ENCODE data around the gene LIN37. TPM values are rescaled to one million over a fixed set of nuclear protein-coding genes. Genes with fewer than 3 reads are reported as not detected.

LIN37 gene
- total and polyA plus RNA-seq, 2 of the 13 experiments (the other 11 are each of a cell fraction or from before 2014, with no cell fraction given), result 6.3 to 8.7 TPM

DNA sequence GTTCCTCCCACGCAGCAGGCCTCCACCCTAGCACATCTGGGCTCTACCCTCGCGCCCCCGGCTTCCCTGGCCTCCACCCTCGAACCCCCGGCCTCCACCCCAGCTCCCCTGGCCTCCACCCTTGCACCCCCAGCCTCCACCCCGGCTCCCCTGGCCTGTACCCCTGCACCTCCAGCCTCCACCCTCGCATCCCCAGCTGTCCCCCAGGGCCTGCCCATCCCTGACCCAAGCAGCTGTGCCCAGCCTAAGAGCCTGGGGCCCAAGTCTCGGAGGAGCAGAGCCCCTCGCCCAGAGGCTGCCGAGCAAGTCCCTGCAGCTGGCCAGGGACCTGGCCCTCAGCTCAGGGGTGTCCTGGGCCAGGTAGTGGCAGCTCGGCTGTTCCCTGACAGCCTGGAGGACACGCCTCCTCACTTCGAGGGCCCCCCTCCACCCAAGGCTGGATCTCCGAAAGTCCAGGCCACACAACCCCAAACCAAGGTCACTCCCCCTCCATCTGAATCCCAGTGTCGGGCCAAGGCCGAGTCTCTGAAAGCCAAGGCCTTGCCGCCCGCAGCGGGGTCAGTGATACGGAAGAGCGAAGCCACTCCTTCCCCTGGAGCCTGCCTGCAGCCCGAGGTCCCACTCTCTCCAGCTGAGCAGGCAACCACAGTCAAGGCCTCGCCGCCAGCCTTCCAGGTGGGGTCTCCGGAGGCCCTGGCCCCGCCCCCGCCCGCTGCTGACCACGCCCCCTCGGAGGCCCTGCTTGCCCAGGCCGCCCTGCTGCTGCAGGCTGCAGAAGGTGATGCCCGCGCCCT is 19.1 kb downstream of the LIN37 start (continued):
- TF ChIP-seq ZC3H13 (CRISPR knock-in tag; IDR thresholded peaks at IDR 0.05), result no peak
- TF ChIP-seq DNMT3B (CRISPR knock-in tag; conservative IDR thresholded peaks at IDR 0.05), result no peak
- TF ChIP-seq, protein P1, sequence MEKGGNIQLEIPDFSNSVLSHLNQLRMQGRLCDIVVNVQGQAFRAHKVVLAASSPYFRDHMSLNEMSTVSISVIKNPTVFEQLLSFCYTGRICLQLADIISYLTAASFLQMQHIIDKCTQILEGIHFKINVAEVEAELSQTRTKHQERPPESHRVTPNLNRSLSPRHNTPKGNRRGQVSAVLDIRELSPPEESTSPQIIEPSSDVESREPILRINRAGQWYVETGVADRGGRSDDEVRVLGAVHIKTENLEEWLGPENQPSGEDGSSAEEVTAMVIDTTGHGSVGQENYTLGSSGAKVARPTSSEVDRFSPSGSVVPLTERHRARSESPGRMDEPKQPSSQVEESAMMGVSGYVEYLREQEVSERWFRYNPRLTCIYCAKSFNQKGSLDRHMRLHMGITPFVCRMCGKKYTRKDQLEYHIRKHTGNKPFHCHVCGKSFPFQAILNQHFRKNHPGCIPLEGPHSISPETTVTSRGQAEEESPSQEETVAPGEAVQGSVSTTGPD (CRISPR knock-in tag; IDR thresholded peaks at IDR 0.05), result peak; percentile 37; the same call in 1 of the 2 replicates
- 0 out of 2 replicates have a peak, but pooled peaks have one; percentile 18 for TF ChIP-seq FOXA3 (CRISPR knock-in tag; IDR thresholded peaks at IDR 0.05)
- peak; percentile 79 for TF ChIP-seq RARA (CRISPR knock-in tag; IDR thresholded peaks at IDR 0.05)
- no peak for TF ChIP-seq SMYD3 (CRISPR knock-in tag; IDR thresholded peaks at IDR 0.05)
- TF ChIP-seq RXRA (CRISPR knock-in tag; IDR thresholded peaks at IDR 0.05), result peak; percentile 56; the same call in 1 of the 2 replicates
- TF ChIP-seq BRD4 (CRISPR knock-in tag; IDR thresholded peaks at IDR 0.05), result no peak
- TF ChIP-seq BCL6 (CRISPR knock-in tag; IDR thresholded peaks at IDR 0.05), result no peak
- TF ChIP-seq, protein P2, sequence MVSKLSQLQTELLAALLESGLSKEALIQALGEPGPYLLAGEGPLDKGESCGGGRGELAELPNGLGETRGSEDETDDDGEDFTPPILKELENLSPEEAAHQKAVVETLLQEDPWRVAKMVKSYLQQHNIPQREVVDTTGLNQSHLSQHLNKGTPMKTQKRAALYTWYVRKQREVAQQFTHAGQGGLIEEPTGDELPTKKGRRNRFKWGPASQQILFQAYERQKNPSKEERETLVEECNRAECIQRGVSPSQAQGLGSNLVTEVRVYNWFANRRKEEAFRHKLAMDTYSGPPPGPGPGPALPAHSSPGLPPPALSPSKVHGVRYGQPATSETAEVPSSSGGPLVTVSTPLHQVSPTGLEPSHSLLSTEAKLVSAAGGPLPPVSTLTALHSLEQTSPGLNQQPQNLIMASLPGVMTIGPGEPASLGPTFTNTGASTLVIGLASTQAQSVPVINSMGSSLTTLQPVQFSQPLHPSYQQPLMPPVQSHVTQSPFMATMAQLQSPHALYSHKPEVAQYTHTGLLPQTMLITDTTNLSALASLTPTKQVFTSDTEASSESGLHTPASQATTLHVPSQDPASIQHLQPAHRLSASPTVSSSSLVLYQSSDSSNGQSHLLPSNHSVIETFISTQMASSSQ (IDR thresholded peaks at IDR 0.05; ENCODE audit: low read depth), result no peak
- TF ChIP-seq, protein P2 (CRISPR knock-in tag; IDR thresholded peaks at IDR 0.05; ENCODE audit: borderline replicate concordance), result peak; percentile 56; the same call in 1 of the 2 replicates
- TF ChIP-seq SNAPC2 (CRISPR knock-in tag; IDR thresholded peaks at IDR 0.05), result no peak
- TF ChIP-seq GFI1 (CRISPR knock-in tag; IDR thresholded peaks at IDR 0.05; ENCODE audit: borderline replicate concordance), result 0 out of 2 replicates have a peak, but pooled peaks have one; percentile 24
- TF ChIP-seq, protein P3, sequence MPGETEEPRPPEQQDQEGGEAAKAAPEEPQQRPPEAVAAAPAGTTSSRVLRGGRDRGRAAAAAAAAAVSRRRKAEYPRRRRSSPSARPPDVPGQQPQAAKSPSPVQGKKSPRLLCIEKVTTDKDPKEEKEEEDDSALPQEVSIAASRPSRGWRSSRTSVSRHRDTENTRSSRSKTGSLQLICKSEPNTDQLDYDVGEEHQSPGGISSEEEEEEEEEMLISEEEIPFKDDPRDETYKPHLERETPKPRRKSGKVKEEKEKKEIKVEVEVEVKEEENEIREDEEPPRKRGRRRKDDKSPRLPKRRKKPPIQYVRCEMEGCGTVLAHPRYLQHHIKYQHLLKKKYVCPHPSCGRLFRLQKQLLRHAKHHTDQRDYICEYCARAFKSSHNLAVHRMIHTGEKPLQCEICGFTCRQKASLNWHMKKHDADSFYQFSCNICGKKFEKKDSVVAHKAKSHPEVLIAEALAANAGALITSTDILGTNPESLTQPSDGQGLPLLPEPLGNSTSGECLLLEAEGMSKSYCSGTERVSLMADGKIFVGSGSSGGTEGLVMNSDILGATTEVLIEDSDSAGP (CRISPR knock-in tag; IDR thresholded peaks at IDR 0.05; ENCODE audit: borderline replicate concordance), result peak; percentile 53
- TF ChIP-seq BHLHE40 (IDR thresholded peaks at IDR 0.05; ENCODE audit: low read length), result no peak
- TF ChIP-seq EP300 (IDR thresholded peaks at IDR 0.05; ENCODE audit: low read depth in 2 of 2, low read length in 2 of 2), result 0 out of 4 replicates have a peak, but pooled peaks of 1 of the 2 experiments have one; percentile 6
- no peak for TF ChIP-seq EP300 (CRISPR knock-in tag; IDR thresholded peaks at IDR 0.05; ENCODE audit: borderline replicate concordance)
- no peak for TF ChIP-seq IKZF4 (CRISPR knock-in tag; IDR thresholded peaks at IDR 0.05; ENCODE audit: borderline replicate concordance, low read depth, not compliant biosample characterization)
- no peak for TF ChIP-seq ZSCAN12 (CRISPR knock-in tag; IDR thresholded peaks at IDR 0.05)
- TF ChIP-seq, protein P4, sequence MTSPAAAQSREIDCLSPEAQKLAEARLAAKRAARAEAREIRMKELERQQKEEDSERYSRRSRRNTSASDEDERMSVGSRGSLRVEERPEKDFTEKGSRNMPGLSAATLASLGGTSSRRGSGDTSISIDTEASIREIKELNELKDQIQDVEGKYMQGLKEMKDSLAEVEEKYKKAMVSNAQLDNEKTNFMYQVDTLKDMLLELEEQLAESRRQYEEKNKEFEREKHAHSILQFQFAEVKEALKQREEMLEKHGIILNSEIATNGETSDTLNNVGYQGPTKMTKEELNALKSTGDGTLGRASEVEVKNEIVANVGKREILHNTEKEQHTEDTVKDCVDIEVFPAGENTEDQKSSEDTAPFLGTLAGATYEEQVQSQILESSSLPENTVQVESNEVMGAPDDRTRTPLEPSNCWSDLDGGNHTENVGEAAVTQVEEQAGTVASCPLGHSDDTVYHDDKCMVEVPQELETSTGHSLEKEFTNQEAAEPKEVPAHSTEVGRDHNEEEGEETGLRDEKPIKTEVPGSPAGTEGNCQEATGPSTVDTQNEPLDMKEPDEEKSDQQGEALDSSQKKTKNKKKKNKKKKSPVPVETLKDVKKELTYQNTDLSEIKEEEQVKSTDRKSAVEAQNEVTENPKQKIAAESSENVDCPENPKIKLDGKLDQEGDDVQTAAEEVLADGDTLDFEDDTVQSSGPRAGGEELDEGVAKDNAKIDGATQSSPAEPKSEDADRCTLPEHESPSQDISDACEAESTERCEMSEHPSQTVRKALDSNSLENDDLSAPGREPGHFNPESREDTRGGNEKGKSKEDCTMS (CRISPR knock-in tag; conservative IDR thresholded peaks at IDR 0.05), result no peak
